IPS-NIHi11 (cell line): ENCODE measurements around the gene ARHGAP10.

Experiments
- DNase-seq: peaks from one replicate; pipeline ENCODE4 v3.0.0; 2012; ENCODE audit warnings: mixed read lengths, low spot score

ARHGAP10 gene

DNA sequence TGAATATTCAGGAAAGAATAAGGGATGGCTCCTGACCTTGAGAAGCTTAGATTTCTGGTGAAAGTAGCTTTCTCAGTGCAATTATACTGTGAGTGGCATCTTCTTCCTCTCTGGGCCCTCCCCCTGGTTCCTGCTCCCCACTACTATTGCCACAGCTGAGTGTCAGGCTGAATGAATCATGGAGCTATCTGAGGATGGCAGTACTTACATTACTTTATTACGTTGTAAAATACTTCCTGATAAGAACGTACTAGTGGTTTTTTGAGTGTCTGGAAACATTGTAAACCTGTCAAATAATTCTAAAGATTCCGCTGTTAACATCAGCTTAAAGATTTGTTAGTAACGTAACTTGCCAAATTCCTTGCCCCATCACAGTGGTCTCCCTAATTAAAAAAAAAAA is 36.2 kb downstream of the ARHGAP10 start:
- DNase-seq: no peak

- no peak for DNase-seq
Measured at GRCh38 chr4:147769386-147769785, 37.5 kb downstream of the ARHGAP10 start.

GRCh38 chr4:147770831-147771230 is 38.9 kb downstream of the ARHGAP10 start:
- no peak for DNase-seq

DNA sequence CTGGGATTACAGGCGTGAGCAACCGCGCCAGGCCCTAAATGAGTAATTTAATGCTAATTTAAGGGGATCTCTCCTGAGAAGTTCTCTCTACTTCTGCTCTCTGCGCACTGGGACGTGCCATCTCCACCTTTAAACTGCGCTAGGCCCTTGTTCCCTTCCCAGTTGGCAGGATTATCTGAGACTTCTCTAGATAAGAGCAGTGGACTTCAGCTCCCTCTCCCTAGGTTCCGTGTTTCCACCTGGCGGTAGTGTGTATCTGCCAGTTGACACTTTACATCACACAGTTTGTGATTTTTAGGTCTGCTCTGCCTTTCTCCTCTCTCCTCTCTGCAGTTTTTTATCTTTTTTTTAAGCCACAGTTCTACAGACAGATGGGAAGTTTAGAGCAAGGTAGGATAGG is 40.2 kb downstream of the ARHGAP10 start:
- no peak for DNase-seq

- no peak for DNase-seq
Measured at GRCh38 chr4:147772459-147772969, 40.6 kb downstream of the ARHGAP10 start.

- DNase-seq: no peak
Measured at GRCh38 chr4:147773261-147774184, 41.6 kb downstream of the ARHGAP10 start.

DNA sequence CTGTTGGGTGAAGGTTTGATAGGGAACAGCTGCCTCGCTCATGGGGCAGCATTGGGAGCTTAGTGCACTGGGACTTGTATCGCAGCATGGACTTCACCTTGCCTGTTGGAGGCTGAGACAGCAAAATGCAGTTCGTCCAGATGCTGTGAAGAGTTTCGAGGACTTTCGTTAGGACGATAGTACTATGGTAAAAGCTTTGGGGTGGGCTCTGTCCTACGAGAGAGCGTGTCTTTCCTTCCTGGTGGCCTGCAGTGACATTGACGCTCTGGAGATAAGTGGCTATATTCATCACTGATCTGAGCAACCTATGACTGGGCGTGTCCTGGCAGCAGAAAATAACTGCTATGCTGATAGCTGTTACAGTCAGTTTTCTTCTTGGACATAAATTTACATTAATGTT is 44.8 kb downstream of the ARHGAP10 start:
- no peak for DNase-seq

DNA sequence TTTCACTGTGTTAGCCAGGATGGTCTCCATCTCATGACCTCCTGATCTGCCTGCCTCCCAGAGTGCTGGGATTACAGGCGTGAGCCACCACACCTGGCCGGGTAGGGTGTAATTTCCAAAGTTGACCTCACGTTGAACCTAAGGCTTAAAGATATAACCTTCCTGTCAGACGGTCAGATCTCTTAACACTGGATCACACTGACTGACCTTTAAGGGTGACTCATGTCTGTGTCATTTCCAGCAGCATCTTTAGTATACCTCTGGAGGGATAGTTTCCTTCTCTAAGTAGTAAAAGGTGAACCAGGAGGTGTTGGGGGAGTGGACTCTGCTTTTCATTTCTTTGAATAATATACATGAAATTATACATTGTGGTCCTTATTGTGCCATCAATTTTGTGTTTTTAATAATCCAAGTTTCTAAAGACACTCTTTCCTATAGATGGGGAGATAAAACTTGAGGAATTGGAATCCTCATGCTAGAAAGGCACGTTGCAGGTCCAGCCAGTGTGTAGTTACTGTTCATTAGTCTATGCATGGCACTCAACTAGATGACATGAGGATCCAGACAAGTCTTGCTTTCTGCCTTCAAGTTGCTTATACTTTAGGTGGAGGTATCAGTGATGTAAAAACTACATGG is 45.7 kb downstream of the ARHGAP10 start:
- no peak for DNase-seq

- no peak for DNase-seq
Measured at GRCh38 chr4:147778942-147779341, 47.1 kb downstream of the ARHGAP10 start.

DNA sequence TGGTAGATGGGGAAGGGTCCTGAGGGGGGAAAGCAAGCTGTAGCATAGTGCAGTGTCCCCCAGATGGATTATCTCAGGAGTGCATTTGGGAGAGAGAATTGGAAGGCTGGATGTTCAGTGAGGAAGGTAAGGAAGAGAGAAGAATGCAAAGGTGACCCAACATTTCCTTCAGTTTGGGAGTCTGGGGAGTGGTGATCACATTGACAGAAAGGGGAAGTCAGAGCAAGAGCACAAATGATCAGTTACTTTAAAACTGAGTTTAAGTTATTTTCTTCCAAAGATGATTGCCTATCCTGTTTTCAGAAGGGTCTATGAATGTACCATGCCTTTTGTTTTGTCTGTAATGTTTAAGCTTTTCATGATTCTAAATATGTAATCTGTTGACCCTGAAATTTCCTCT is 47.6 kb downstream of the ARHGAP10 start:
- no peak for DNase-seq

DNA sequence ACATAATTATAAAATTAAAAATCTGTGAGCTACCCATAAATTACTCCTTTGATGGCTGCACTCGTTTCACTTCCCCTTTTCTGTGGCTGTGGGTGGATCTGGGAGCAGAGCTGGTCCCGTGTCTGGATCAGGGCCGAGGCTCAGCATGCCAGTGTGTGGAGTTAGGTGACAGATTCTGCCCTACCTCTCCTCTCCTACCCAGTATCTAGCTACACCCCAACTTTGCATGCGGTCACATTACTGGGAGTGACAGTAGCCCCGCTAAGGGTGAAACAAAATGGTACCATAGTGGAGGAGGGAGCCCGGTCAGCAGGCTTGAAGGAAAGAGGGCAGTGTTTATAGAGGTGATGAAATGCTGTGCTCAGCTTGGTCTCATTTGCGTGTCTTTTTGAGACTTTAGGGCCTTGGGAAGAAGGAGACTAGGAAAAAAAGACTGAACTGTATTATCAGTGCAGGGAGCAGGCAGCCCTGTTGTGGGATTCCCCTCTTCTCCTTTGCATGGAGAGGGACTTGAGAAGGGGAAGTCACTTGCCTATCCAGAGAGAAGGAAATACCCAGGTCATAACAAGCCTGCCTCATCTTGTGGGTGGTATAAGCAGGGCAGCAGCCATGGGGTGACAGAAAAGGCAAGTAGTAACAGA is 48.4 kb downstream of the ARHGAP10 start:
- no peak for DNase-seq

GRCh38 chr4:147782087-147782781 is 50.3 kb downstream of the ARHGAP10 start:
- DNase-seq: no peak

DNA sequence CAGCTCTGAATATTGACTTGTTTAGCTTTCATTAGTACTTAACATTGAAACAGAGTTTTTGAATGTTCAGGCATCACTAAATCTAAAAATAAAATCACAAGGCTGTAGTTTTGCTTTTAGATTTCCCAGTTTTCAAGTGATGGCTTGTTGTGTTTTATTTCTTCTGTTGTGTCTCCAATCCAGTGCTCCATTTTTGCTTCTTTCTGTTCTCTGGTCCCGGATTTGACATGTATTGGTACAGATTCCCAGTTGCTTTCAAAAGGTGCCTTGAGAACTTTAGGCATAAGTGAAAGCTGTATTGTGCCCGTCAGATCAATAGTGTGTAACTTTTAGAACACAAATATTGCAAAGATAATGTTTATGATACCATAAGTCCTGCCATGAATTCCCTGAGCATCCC is 53.2 kb downstream of the ARHGAP10 start:
- no peak for DNase-seq

DNA sequence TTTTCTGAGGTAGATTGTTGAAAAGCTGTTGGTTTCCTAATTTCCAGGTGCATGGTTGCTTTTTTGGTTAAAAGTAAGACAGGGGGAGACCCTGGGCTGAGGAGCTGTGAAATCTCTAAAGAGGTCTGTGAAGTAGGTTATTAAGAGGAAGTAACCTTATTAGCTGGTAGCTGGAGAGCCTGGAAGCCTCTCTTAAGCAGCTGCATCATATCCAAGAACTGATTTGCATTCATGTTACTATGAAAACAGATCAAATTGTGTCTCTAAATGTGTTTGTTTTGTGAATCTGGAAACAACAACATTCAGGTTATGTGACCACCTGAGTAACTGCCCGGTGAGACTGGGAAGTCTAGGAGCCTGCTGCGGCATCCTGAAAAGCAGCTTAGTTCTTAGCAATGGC is 54.1 kb downstream of the ARHGAP10 start:
- no peak for DNase-seq

GRCh38 chr4:147786531-147786930 is 54.6 kb downstream of the ARHGAP10 start:
- no peak for DNase-seq

- no peak for DNase-seq
Measured at GRCh38 chr4:147787204-147787603, 55.3 kb downstream of the ARHGAP10 start.

DNA sequence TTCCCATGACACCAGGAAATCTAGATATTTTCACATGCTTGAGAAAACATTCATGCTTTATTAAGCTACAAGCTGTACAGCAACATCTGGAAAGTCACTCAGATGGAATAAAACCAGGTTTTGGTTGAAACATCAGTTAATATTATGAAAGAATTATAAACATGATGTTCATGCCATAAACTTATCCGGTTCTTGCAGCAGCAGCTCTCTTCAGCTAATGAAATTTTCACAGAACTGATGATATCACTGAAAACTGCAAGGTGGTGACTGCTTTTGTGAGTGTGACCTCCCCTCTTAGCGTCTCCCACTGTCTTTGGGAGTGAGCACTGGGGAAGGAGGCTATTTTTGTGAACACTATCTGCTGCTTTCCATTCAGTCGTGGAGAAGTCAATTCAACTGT is 56.9 kb downstream of the ARHGAP10 start:
- no peak for DNase-seq

DNA sequence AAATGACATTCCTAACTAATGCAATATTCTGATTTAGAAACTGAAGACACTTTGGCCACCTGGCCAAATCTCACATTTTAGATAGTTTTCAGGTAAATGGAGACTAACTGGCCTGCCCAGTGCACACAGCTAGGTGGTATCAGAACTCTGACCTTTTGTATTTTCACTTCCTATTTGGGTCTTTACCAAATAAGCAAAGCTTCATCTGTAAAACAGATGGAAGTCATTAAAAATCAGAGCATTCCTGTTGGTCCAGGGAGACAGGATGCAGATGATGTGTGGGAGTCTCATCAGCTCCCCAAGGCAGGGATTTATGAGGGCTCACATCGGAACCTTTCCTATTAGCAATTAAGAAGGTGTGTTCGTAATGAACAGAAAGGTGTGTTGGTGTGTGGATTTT is 57.7 kb downstream of the ARHGAP10 start:
- no peak for DNase-seq

DNA sequence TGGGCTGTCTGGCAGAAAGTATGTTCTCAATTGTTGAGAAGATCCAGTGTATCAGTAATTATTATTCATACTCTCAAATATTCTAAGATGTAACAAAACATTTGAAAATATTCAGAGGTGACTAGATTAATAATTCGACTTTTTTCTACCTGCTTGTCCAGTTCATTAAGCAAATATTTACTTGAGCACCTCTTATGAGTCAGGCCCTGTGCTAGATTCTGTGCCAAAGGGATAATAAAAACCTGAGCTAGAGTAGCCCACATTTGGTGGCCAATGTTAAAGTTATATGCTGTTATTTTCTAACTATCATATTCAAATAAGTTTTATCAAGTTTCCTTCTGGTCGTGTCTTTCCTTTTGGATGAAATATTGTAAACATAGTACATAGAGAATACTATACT is 58.5 kb downstream of the ARHGAP10 start:
- DNase-seq: no peak

GRCh38 chr4:147791341-147791740 is 59.5 kb downstream of the ARHGAP10 start:
- no peak for DNase-seq

DNA sequence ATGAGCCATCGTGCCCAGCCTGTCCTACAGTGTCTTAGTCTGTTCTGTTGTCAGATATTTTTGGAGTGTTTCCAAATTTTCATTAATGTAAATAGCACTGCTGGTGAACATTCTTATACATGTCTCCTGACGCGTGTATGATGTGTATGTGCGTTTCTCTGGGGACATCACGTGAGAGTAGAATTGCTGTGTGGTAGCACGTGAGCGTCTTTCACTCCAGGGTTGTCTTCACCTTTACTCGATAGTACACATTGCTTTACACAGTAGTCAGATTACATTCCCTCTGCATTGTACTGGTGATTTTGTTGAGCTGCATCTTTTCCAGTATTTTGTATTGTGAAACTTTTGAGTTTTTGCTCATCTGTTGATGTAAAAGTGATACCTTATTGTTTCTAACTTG is 60.0 kb downstream of the ARHGAP10 start:
- DNase-seq: no peak
